Stimulated activated CD4-positive, alpha-beta T cell treated with anti-CD3 and anti-CD28 coated beads, Interleukin-1b, Interleukin-23, amount 100 ng/mL, for 48 hours (primary cell): ENCODE measurements around the gene TMEM132D.

Experiments
- DNase-seq: peaks from one replicate; pipeline ENCODE4 v3.0.0-alpha.2; 2020

The TMEM132D gene

DNA sequence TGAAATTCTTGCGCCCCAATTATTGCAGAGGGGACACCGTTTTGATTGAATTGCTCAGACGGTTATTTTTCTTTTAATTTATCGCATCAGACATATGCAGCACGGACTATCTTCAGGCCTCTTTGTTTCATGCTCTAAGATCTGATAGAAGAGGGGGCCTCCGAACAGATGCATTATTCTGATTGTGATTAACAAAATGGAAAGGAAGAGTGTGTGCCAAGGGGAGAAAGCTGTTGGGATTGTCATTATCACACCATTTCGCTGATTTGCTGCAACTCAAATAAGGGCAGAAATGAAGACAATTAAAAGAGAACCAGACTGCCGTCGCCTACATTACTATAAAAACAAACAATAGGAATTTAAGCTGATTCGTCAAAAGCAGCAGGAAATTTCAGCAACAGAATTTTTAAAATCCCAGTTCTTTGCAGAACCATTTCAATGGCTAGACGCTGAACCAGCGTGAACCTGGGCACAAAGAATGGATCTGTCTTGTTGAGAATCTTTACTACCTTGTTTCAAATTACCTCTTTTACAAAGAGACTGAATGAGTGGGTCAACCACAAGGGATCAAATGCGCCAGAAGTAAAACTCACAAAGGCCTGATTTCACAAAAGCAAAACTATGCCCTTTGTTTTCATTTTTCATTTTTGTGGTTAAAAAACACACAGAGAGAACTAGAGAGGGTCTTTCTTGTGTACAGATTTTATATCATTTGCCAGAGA lies 30.6 kb downstream of the TMEM132D start:
- DNase-seq = no peak

DNA sequence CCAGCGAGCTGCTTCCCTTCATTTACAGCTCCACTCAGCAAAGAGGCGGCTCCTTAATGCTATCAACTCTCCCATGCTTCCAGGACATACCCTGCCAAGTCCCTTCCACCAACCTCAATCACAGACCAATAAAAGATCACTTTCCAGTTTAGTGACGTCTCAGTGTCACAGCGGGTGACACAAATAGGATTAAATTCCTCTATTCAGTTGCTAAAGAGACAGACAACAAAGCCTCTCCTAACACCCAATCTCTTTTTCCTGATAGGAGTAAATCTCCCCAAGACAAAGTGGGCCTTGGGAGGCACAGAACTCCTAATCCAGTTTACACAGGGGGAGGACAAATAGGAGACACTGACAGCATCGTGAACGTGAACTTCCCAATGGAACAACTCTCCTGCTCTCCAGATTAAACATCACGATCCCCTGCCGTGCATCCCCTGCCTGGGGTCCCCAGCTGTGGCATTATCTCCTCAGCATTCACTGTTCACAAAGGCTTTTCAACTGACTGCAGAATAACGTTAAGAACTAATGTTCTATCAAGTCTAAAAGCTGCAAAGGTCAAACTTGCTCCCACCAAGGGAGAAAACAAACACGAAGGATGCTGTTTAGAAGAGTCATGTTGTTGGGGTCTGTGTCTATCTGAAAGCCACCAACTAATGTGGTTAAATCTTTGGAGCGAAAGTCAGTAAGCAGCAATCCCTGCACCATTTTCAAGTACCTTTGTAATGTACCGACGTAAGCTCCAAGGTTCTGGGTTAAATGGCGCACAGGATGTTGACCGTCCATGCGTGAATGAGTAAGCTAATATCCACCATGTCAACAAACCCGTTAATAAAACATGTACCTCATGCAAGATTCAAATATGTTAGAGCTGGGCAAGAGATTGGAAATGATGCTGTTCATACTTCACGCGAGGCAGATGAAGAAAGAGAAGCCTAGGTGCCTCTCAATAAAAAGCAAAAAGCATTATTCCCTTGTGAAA lies 31.5 kb downstream of the TMEM132D start:
- no peak for DNase-seq

DNA sequence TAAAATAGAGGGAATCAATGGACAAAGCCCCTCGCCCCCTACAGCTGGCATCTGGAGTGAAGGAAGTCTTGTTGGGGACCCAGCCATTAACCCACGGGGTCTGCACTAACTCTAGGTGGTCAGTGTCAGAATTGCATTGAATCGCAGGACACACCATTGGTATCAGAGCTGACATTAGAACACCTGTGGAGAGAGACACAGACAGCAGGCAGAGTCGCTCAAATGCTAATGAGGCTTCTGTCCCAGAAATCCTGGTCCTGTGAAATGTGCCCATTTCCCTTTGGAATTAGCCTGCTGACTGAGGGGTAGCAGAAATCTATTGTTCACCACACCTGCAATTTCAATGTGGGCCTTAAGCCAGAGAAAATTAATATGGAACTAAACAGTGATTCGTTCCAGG lies 33.0 kb downstream of the TMEM132D start:
- DNase-seq = no peak

DNA sequence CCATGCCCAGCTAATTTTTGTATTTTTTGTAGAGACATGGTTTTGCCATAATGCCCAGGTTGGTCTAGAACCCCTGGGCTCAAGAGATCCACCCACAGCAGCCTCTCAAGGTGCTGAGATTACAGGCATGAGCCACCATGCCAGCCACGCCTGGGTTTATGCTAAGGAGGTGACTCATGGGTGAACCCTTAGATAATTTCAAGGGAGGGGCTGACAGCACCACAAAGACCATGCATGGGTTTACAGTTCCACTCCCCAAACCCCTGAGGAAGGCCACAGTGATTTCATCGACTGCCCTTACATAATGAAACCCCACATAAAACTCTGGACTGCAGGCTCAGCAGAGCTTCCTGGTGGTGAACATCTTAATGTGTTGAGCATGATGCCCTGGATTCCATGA lies 33.7 kb downstream of the TMEM132D start:
- DNase-seq = no peak

DNA sequence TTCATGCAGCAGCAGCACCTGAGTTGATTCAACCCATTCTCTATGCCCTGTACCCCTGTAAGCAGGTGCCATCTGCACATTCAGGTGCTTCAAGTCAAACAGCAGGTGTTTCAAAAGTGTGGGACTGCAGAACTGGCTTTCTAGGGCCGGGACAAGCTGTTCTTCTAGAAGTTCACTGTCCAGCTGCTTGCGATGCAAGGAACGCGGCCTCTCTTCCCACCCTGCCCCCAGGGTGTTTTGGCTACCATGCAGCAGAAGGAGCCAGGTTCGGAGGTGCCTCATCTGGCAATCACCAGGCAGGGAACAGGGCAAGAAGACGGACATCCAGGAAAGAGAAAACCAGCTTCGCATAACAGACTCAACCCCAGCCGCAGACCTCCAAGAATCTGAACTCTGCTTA lies 35.2 kb downstream of the TMEM132D start:
- no peak for DNase-seq

DNA sequence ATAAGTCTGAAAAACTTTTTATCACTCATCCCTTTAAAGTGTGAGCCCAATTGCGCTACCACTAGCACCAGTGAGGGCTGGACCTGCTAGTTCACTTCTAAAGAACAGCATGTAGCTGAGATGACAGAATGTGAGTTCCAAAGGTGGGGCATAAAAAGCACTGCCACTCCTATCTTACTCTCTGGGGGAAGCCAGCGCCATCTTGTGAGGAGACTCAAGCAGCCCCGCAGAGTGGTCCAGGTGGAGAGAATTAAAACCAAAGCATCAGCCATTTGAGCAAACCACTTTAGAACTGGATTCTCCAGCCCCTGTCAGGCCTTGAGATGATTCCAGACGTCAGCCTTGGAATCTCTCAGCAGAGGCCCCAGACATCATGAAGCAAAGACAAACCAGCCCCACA lies 39.9 kb downstream of the TMEM132D start:
- no peak for DNase-seq

DNA sequence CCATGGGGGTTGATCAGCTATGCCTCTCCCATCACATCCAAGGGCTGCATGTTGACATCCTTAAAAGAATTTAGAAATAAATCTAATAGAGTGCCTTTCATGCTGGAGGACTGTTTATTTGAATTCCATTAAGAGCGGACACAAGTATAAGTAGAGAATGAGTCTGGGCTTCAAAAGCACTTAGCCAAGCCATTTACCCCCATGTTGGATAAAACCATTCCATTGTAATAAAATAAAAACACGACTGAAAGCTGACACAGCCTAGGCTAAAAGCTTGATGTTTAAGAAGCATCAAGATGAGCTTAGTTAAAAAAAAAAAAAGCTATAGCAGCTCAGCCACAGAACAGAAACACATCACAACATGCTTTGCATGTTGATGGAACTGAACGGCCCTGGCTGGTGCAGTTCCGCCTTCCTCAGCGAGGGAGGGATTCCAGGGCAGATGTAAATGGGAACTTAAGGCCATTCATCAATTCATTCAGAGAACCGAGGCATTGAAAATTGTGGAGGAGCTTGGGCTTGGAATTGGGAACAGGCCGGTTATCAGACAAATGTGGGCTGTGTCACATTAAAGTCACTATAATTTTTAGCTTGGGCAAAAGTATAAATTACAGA lies 41.2 kb downstream of the TMEM132D start:
- DNase-seq = no peak

DNA sequence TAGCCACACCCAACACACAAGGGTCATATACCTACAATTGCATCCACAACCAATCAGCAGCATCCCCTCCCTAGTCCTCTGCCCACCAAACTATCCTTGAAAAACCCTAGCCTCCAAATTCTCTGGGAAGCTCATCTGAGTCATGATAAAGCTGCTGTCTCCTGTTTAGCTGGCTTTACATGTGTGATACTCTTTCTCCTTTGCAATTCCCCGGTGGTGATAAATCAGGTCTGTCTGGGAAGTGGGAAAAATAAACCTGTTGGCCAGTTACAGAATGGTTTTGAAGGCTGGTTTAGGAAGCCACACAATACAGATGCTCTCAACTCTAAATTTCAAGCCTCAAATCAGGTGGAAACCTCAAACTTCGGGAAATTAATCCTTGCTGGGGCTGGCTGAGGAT lies 41.9 kb downstream of the TMEM132D start:
- no peak for DNase-seq

DNA sequence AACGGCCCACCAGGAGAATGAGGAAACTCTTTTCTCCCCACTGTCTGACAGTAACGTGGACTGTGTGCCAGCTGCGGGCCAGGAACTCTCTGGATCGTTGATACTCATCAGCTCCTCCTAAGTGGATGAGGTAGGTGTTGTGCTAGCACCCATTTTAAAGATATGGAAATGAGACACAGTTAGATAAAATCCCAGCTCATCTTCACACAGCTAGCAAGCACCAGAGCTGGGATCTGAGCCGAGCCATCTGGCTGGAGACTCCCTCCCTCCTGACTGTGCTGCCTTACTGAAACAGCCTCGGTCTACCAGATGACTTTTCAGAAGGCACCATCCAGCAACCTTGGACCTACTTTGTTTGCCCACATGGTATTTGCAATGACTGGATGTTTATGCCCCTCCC lies 49.2 kb downstream of the TMEM132D start:
- no peak for DNase-seq

DNA sequence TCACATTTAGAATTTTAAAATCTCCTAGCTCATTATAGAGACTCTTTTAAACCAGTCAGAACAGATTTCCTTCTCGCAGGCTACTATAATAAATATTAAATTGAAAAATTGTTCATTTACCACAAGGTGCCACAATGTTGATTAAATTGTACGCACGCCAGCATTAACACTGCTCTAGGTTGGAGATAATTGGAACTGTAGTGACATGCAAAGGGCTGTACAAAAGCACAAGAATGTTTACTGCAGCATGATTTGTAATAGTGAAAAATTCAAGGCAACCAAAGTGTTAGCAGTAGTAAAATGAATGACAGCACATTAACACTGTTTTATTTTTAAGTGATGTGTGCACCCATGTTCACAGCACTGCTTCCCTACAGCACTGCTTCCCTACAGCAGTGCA lies 52.5 kb downstream of the TMEM132D start:
- DNase-seq = no peak

DNA sequence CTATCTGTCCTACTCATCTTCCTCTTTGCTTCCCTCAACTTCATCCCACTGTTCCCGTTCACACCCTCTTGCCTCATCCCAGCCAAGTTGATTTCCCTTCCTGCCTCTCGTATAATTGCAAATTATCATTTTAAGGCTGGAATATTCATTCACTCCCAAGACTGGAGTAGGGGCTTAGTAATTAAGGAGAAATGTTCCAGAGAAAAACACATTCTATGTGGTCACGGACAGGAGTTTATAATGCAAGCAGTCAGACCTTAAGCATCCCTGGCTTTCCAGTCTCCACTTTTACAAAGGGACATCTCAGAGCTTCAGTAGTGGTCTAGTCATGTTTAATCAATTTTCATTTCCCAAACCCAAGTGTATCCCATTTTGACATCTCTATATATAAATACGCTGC lies 54.9 kb downstream of the TMEM132D start:
- no peak for DNase-seq

DNA sequence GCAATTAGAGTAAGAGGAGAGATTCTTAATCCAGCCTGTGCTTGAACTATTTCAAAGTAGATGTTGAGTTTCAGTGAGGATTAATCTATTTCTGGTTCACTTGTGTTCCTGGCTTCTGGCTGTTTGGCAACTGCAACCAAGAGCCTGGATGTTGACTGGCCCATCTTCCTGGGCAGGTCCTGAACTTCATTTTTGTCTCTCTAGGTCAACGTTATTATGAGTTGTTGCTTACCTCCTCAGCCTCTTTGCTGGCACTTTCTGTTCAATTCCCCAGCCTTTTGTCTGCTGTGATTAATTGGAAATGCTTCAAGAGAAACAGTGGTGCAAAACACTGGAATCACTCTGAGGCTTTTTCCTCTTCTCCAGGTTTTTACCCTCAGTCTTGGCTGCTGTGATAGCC lies 56.8 kb downstream of the TMEM132D start:
- DNase-seq = no peak

DNA sequence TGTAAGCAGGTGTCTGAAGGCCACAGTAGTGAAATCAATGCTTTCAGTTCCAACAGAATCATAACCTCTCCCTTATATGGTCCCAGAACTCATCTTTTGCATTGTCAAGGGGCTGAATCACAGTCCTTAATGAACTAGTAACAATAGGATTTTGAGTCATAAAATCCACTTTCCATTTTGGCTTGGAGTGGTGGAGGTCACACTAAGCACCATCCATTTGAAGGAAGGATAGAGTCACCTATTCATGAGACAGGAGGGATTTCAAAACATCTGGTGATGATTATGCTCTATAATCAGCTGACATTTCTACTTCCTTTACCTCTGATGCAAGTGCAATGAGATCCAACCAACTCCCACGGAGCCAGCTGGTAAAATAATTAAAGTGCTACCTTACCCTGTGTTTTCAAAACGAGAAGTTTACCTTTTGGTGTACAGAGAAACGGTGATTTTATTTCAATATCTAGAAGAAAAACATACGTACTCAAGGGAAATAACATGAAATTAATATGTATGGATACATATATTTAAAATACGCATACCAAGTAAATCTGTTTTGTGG lies 59.1 kb downstream of the TMEM132D start:
- DNase-seq = no peak

DNA sequence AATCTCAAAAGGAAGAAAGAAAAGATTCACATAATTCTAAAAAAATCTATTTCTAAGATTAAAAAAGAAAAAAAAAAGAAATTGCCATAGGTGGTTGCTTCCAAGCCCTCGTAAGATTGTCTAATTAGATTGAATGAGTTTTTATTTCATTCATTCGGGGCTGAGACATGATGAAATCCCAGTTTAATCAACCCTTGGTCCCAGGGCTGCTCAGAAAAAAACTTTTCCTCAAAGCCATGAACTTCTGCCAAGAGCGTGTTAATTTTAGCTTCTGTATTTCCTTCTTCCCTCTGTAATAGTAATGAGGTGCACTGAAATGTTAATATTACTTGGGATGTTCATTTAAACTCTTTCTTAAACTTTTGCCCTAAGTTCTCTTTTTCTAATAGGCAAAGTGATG lies 62.6 kb downstream of the TMEM132D start:
- DNase-seq = no peak

DNA sequence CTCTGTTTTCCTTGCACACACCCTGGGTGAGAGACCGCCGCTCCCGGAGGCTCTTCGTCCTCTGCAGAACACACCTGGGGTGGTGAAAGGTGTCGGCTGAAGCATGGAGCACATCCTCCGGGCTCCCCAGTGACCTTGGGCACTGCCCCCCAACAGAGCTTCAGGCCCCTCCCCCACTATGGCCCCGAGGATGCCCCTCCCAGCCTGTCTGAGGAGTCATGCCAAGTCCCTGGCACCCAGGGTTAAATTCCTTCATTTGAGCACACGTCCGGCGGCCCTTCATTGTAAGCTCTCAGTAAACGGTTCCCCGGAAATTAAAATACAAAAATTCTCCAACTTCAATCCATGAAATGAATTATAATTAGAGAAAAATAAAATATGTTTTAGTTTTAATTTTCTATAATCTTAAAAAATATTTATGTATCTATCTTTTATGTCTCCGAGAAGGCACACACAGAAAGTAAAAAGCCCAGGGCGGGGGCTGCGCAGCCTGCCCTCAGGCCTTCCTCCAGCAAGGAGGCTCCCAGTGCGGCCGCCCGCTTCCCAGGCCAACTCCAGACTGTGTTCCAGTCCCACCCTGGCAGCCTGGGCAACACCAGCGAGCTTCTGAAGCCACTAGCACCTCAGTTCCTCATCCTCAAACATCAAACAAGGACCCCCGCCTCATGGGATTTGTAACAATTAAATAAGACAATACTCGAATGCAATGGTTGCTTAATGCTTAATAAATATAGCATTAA lies 63.5 kb downstream of the TMEM132D start:
- DNase-seq = no peak

DNA sequence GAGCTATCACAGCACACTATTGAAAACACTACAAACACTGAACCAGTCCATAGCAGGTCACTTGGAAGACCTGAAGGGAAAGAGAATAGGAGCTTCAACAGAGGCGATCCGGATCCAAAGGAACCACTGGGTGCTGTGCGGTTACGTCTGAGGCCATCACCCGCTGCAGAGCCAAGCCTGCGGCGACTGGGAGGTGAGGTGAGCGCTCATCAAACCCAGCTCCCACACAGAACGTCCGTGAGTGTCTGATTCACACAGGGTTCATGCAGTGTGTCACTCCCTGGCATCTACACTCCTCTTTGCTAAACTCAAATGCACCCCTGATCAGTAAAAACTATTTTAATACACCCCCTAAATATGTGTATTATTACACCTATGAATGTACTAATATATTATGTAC lies 64.1 kb downstream of the TMEM132D start:
- DNase-seq = no peak

DNA sequence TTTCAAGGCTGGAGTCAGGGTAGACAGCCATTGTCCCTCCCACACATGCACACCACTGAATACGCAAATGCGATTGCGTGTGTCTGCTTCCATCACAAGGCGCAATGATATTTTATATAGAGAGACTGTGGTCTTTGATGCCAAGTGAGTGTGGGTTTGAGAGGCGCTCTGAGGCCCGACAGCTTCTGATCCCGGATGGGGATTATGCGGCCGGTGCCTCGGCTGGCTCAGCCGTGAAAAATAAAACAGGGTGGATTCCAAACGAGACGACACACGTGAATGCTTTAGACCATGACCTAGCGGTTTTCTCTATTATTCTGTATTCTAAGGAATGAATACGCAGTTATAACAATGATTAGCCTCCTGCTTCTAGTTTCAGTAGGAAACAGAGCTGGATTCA lies 72.5 kb downstream of the TMEM132D start:
- DNase-seq = no peak

DNA sequence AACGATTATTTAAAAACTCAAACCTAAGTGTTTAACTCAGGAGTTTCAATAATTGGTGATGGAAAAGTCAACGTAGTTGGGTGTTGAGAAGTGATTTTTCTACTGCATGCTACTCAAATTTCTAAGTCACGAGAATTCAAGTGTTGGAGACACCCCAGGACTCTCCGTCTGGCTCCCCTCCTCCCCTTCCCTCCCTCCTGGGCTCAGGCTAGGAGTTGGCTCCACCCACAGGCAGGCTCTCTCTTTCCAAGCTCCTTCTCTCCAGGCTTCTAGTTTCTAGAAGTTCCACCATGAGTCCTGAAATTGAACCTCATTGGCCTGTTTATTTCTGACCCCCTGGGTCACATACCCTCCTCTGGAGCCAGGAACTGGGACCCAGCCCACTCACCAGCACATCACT lies 73.0 kb downstream of the TMEM132D start:
- no peak for DNase-seq

DNA sequence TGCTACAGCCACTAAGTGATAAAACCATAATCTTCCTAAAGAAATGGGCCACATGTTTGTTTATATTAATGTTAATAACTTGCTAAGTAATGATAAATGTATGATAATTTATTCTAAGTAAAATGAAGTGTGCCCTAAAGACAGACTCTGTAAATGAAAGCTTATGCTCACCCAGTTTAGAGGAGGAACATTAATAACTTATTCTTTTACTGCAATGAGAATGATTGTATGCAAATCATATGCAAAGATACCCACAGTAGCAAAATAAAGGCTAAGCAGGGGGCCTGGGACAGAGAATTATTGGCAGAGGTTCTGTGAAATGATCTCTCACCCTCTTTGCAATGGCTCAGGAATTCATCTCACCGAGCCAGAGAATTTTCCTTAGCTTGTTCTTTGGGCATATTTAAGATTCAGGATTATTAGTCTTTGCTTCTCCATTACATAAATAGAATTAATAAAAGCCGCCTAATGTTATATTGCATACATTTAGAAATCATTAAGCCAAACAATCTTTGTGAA lies 75.9 kb downstream of the TMEM132D start:
- no peak for DNase-seq

DNA sequence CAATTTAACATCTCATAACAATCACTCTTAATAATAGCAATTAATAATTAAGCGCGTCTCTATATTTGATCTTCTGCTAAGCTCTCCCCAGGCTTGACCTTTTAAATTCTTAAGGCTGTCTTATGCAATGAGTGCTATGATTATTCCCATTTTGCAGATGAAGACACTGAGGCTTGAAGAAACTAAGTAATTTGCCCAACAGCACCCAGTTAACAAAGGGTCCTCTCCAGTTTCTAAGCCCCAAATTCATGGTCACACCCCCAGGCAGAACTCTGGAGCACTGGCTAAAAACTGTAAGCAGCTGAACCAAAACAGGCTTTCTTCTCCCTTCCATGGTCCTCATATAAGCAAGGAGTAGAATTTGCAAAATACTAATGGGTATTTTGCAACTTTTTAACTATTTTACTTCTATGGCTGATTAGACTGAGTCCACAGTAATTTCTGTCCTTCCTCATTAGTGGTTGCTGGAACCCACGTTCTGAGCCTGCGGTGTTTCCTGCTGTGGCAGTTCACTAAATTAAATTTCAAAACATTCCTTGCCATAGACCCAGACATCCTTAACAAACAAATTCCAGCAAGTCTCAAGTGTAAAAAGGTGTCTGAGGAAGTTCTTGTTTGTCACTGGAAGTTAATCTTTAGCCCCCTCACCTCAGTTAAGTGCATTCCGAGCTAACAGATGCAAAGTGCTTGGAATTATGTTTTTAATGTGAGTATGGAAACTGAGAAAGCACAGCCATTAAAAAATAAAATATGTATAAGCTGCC lies 76.5 kb downstream of the TMEM132D start:
- DNase-seq = no peak

DNA sequence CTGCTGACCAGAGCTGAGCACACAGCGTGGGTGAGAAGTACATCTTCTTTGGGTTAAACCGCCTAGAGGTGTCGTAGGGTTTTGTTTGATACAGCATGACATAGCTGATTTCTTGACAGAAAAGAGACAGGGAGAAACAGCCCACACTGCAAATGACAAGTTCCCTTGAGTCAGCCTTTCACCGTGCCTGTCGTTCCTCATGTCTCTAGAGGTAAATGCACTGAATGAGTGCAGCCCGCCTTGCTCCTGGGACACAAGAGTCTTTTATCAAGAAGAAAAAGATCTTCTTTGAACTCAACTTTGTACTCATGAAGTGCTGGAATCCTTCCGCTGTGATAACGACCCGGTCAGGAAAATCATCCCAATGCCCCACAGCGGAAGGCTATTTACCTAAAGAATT lies 77.6 kb downstream of the TMEM132D start:
- DNase-seq = no peak

DNA sequence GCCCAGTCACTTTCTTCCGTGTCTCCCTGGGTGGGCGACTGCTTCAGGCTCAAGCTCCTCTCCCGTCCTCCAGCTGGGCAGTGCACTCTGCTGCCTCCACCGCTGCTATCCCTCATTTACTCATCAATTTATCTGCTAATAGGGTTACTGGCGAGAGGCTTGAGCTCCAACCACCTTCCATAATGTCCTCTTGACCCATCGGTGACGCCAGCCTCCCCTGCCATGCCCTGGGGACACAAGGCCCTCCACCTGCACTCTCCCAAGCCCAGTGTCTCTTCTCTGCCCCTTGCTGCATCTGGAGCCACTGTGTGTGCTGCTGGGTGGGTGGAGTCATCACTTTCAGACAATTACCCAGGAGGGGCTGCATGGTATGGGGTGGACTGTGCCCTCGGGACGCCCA lies 78.5 kb downstream of the TMEM132D start:
- no peak for DNase-seq
